Smooth muscle cell of the coronary artery (primary cell): ENCODE results near the gene HTT-AS. TPM values are rescaled to one million over a fixed set of nuclear protein-coding genes. Genes with fewer than 3 reads are reported as not detected.

Experiments
- total RNA-seq: library from RNA; depleted of rRNA; stranded (reverse); fragments of >200 nt; gene quantifications from 2 replicates; pipeline ENCODE4 v1.2.3, GENCODE V29; 2014; ENCODE audit warnings: low replicate concordance

HTT-AS gene
- total RNA-seq: not detected in 2 replicates

GRCh38 chr4:3074078-3074845 is at the start of gene HTT-AS, which contains the start of gene HTT:
HTT-AS (minus strand) TSS chr4:3074538.
HTT (plus strand) TSS chr4:3074681; CDS start chr4:3074826, 145 bp downstream.

Other genes with a start within 250 kb of the HTT-AS start
- gene ADD1, start 230.7 kb downstream of the HTT-AS start, total RNA-seq: 115 and 146 TPM in 2 replicates
- gene NOP14, start 111.1 kb downstream of the HTT-AS start, total RNA-seq: 16.5 and 17.2 TPM in 2 replicates
- 2.5 and 3.4 TPM in 2 replicates for gene GRK4, start 111.0 kb downstream of the HTT-AS start, total RNA-seq
- gene HTT, start 143 bp upstream of the HTT-AS start, total RNA-seq: 23.2 and 36.0 TPM in 2 replicates
- gene MSANTD1, start 174.6 kb upstream of the HTT-AS start, total RNA-seq: 0.23 and 0.35 TPM in 2 replicates
- 12.4 and 18.4 TPM in 2 replicates for gene RGS12, start 218.5 kb upstream of the HTT-AS start, total RNA-seq